HCEC 1CT (cell line): ENCODE measurements around the gene SCCPDH.
"Not testable (repeated sequence)": the region's sequence is repeated elsewhere in the genome, so short reads cannot be mapped to it uniquely, and the experiment has no call there.

ENCODE experiments used
- DNase-seq: peaks from one replicate; pipeline ENCODE4 v3.0.0-alpha.2; 2017

The SCCPDH gene

GRCh38 chr1:246724016-246724730 is at the start of gene SCCPDH:
Gene SCCPDH, plus strand, starts transcription at chr1:246724409. Its CDS starts 14 bp downstream, at chr1:246724423.
- DNase-seq, result peak; percentile 70

GRCh38 chr1:246677842-246678241 is 46.4 kb upstream of the SCCPDH start:
- DNase-seq, result no peak

- no peak for DNase-seq
Measured at GRCh38 chr1:246678816-246679793, 45.1 kb upstream of the SCCPDH start.

- DNase-seq, result no peak
Measured at GRCh38 chr1:246679794-246680177, 44.4 kb upstream of the SCCPDH start.

GRCh38 chr1:246680190-246680589 is 44.0 kb upstream of the SCCPDH start:
- no peak for DNase-seq

- no peak for DNase-seq
Measured at GRCh38 chr1:246680696-246681130, 43.5 kb upstream of the SCCPDH start.

GRCh38 chr1:246681900-246682895 is 42.0 kb upstream of the SCCPDH start:
- DNase-seq, result no peak

- DNase-seq, result no peak
Measured at GRCh38 chr1:246683521-246683920, 40.7 kb upstream of the SCCPDH start.

- DNase-seq, result no peak
Measured at GRCh38 chr1:246687002-246687401, 37.2 kb upstream of the SCCPDH start.

GRCh38 chr1:246689409-246690008 is 34.7 kb upstream of the SCCPDH start:
- DNase-seq, result peak; percentile 75

GRCh38 chr1:246690100-246690499 is 34.1 kb upstream of the SCCPDH start:
- no peak for DNase-seq

- DNase-seq, result no peak
Measured at GRCh38 chr1:246691622-246692495, 32.4 kb upstream of the SCCPDH start.

GRCh38 chr1:246694213-246694895 is 29.9 kb upstream of the SCCPDH start:
- not testable (repeated sequence) for DNase-seq

- DNase-seq, result no peak
Measured at GRCh38 chr1:246695136-246695535, 29.1 kb upstream of the SCCPDH start.

GRCh38 chr1:246695666-246696065 is 28.5 kb upstream of the SCCPDH start:
- DNase-seq, result no peak

GRCh38 chr1:246698466-246699094 is 25.6 kb upstream of the SCCPDH start:
- no peak for DNase-seq

GRCh38 chr1:246699095-246699735 is 25.0 kb upstream of the SCCPDH start:
- peak; percentile 97 for DNase-seq

GRCh38 chr1:246703581-246703980 is 20.6 kb upstream of the SCCPDH start:
- no peak for DNase-seq

GRCh38 chr1:246705368-246705767 is 18.8 kb upstream of the SCCPDH start:
- DNase-seq, result peak; percentile 92
